DOHH2 (cell line): ENCODE data around the gene MYOZ3.

Experiments
- H3F3A ChIP-seq: fragments of 200-600 bp; sonication (generic), shearing (Covaris generic); 2 replicates; pipeline ENCODE4 v1.6.0; 2016; ENCODE audit warnings: antibody characterized with exemption, mild to moderate bottlenecking; ENCODE audit not compliant: control insufficient read depth, insufficient read depth
- H3K27ac ChIP-seq: fragments of 200-600 bp; sonication (generic); 2 replicates; pipeline ENCODE4 v1.5.1; 2014; ENCODE audit warnings: low read depth, mild to moderate bottlenecking, low read length, moderate library complexity
- H3K27me3 ChIP-seq: fragments of 200-600 bp; sonication (generic); 2 replicates; pipeline ENCODE4 v1.6.1; 2014; ENCODE audit warnings: mild to moderate bottlenecking, low read length, mixed read lengths; ENCODE audit not compliant: control insufficient read depth
- H3K36me3 ChIP-seq: fragments of 200-600 bp; sonication (generic); 2 replicates; pipeline ENCODE4 v1.6.1; 2014; ENCODE audit warnings: mild to moderate bottlenecking, low read length, moderate library complexity, mixed read lengths; ENCODE audit not compliant: control insufficient read depth
- H3K4me1 ChIP-seq: fragments of 200-600 bp; sonication (generic); 2 replicates; pipeline ENCODE4 v1.6.1; 2014; ENCODE audit warnings: mild to moderate bottlenecking, low read length, mixed read lengths; ENCODE audit not compliant: control insufficient read depth
- H3K4me2 ChIP-seq: fragments of 200-600 bp; sonication (generic); 2 replicates; pipeline ENCODE4 v1.6.0; 2014; ENCODE audit warnings: mild to moderate bottlenecking, low read length, moderate library complexity
- H3K4me3 ChIP-seq: fragments of 200-600 bp; sonication (generic); 2 replicates; pipeline ENCODE4 v1.5.1; 2014; ENCODE audit warnings: mild to moderate bottlenecking, low read length, mixed read lengths
- H3K79me2 ChIP-seq: fragments of 200-600 bp; sonication (generic); 2 replicates; pipeline ENCODE4 v1.6.1; 2014; ENCODE audit warnings: mild to moderate bottlenecking, low read length, mixed read lengths; ENCODE audit not compliant: control insufficient read depth
- H3K9me2 ChIP-seq: fragments of 200-600 bp; sonication (generic); replicated peaks from 2 replicates; pipeline ENCODE4 v1.6.1; 2014; ENCODE audit warnings: mild to moderate bottlenecking, low read length, mixed read lengths; ENCODE audit not compliant: control insufficient read depth
- H3K9me3 ChIP-seq: fragments of 200-600 bp; sonication (generic); 2 replicates; pipeline ENCODE4 v1.6.1; 2014; ENCODE audit warnings: antibody characterized with exemption, low read length, mixed read lengths; ENCODE audit not compliant: control insufficient read depth, insufficient read depth
- H4K20me1 ChIP-seq: fragments of 200-600 bp; sonication (generic); 2 replicates; pipeline ENCODE4 v1.6.0; 2014; ENCODE audit warnings: low read depth, mild to moderate bottlenecking, antibody characterized with exemption, low read length, moderate library complexity; ENCODE audit not compliant: control insufficient read depth, insufficient read depth
- CTCF ChIP-seq: fragments of 200-600 bp; sonication (generic); IDR thresholded peaks from one replicate; pipeline ENCODE4 v1.5.1; 2014; ENCODE audit warnings: antibody characterized with exemption, mild to moderate bottlenecking, low read depth, low read length; ENCODE audit not compliant: poor library complexity, severe bottlenecking
- EZH2phosphoT487 ChIP-seq: fragments of 200-600 bp; sonication (generic); IDR thresholded peaks from 2 replicates; pipeline ENCODE4 v1.6.1; 2017; ENCODE audit warnings: borderline replicate concordance, mild to moderate bottlenecking, antibody characterized with exemption, low read length, moderate library complexity, mixed read lengths

MYOZ3 gene

GRCh38 chr5:150660108-150660831, 781 bp upstream of the MYOZ3 start:
- Histone ChIP-seq H3K4me2 (no peak overlapping the region), H3K4me1 (peaks cover 12% of the 10 kb centered on the region), H3K9me3 (no peaks in the 10 kb centered on the region), H3K36me3 (no peaks in the 10 kb centered on the region), H3K27me3 (peaks cover 8% of the 10 kb centered on the region; the same call in 1 of the 2 replicates), H3K9me2 (no peaks in the 10 kb centered on the region), H3F3A (no peaks in the 10 kb centered on the region), H4K20me1 (no peaks in the 10 kb centered on the region), H3K4me3 (no peak overlapping the region), H3K79me2 (no peaks in the 10 kb centered on the region), H3K27ac (no peak overlapping the region)
- TF ChIP-seq CTCF (no peak), EZH2phosphoT487 (no peak)

DNA sequence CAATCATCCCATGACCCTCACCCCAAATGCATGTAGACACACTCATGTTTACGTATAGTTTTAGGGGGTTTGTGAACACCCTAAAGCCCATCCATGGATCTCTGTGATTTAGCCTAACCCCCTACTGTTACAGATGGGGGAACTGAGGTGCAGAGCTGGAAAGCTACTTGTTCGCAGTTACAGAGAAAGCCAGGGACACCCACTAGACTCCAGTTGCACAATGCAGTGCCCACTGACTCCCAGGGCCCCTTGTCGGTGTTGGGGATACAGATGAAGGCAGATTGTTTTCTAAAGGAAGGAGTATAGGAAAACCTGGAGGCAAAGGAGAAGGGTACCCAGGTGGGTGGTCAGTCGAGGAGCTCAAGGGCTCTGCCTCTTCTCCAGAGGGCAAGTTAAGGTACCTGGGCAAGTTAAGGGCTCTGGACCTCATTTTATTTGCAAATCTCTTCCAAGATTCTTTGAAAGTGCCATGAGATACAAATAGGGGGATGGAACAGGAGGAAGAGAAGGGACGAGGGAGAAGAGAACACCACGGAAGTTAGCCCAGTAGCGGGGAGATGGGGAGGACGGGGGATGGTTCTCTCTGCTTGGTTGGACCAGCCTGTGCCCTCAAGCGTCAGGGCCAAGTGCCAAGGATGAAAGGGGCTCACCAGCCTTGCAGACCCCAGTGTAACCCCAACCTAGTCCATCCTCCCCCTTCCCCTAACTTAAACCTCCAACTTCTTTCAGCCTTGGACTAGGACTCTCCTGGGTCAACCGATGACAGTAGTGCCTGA, 958 bp downstream of the MYOZ3 start:
- Histone ChIP-seq H3F3A (no peaks in the 10 kb centered on the region), H3K79me2 (no peaks in the 10 kb centered on the region), H3K4me2 (no peak overlapping the region), H3K27me3 (peaks cover 5% of the 10 kb centered on the region), H3K9me2 (no peaks in the 10 kb centered on the region), H3K36me3 (no peaks in the 10 kb centered on the region), H3K4me1 (peaks cover 3% of the 10 kb centered on the region), H3K4me3 (no peak overlapping the region), H4K20me1 (no peaks in the 10 kb centered on the region), H3K27ac (no peak overlapping the region), H3K9me3 (no peaks in the 10 kb centered on the region)
- TF ChIP-seq CTCF (no peak), EZH2phosphoT487 (no peak)

DNA sequence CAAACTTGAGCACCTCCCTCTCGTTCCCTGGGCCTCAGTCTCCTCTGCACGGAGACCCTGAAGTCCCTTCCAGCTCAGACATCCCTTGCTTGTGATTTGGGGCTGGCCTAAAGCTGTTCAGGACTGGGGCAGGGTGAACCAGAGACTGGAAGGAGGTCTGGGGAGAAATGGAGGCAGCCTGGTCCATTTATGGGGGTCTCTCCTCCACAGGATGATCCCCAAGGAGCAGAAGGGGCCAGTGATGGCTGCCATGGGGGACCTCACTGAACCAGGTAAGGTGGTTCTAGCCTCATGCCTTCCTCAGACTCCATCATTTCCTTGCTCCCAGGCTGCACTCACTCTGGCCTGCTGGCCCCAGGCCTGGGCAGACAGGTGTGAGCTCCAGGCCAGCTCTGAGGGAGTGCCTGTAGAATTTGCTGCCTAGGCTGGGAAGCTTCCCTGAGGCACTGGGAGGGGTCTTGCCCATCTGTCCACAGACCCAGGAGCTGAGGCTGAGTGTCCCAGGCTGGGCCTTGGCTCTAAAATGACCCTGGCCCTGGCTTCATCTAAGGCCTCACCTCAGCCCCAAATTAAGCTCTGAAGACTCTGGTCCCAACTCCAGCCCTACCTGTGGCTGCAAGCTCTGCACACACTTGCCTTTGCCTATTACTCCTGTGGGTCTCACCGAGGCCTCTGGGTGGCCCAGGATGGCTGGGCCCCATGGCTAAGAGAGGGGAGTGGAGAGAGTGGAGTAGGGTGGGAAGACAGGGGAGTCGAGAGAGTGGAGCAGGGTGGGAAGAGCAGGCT, 1.9 kb downstream of the MYOZ3 start:
- Histone ChIP-seq H3K4me3 (no peak overlapping the region), H3K9me3 (no peaks in the 10 kb centered on the region), H3K4me2 (no peak overlapping the region), H3K9me2 (no peaks in the 10 kb centered on the region), H3K79me2 (no peaks in the 10 kb centered on the region), H3K27me3 (peaks cover 11% of the 10 kb centered on the region), H3F3A (no peaks in the 10 kb centered on the region), H3K4me1 (no peaks in the 10 kb centered on the region), H3K27ac (no peak overlapping the region), H3K36me3 (no peaks in the 10 kb centered on the region), H4K20me1 (no peaks in the 10 kb centered on the region)
- no peak for TF ChIP-seq EZH2phosphoT487
- TF ChIP-seq CTCF = no peak
